Measurements from ENCODE around the gene ABCA7.

ABCA7 gene

DNA sequence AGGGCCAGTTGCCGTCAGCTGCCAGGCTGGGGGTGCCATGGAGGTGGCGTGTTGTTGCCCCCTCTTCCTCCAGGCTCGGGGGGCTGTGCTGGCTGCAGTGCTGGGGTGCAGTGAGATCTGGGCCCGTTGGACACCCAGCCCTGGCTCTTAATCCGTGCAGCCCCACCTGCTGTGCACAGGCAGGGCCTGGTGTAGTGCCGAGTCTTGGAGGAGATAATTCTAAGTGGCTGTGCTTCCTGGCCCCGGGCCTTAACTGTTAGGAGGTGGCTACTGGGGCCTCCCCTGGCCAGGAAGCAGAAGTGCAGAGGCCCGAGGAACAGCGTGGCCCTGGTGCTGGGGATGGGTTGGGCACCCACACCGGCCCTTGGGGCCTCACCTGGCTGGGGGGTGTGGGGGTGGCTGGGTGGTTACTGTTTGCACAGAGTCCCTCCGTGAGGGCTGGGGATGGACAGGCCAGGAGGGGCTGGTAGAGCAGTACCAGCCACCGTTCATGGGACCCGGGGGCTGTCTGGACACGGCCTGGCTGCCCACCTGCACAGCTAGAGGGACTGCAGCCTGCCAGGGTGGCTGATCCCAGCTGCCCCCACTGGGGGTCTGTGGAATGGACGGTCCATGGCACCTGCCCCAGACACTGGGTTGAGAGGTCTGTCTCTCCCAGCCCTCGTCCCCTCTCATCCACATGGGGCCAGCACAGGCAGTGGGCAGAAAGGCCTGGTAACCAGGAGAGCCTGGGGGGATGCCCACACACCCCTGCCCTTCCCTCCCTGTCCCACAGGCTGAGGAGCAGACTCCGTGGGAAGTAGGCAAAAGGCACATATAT lies 67.1 kb downstream of the ABCA7 start:
- Histone ChIP-seq H2BK120ac (ENCODE audit: low read depth, low read length) (no peak overlapping the region), H3K18ac (ENCODE audit: low read depth in 1 of 2, low read length in 2 of 2) (no peak overlapping the region), H3K4me3 (ENCODE audit: insufficient read depth in 1 of 2, low read depth in 1 of 2, low read length in 2 of 2) (no peak overlapping the region), H3K27ac (ENCODE audit: low read length, poor library complexity, severe bottlenecking) (peak overlapping the region; percentile 13), H3K4me2 (ENCODE audit: low read length, poor library complexity, severe bottlenecking) (no peak overlapping the region), H2BK5ac (ENCODE audit: low read depth, low read length, poor library complexity, severe bottlenecking) (no peak overlapping the region), H3K9me3 (ENCODE audit: control insufficient read depth, low read length) (no peaks in the 10 kb centered on the region), H3K4me1 (ENCODE audit: control insufficient read depth, insufficient read depth, low read depth, low read length) (peaks cover 36% of the 10 kb centered on the region), H2BK12ac (ENCODE audit: low read length in 2 of 2) (peak overlapping the region in 1 of 2 experiments; percentile 18), H4K8ac (ENCODE audit: low read length) (peak overlapping the region; percentile 49), H3K79me1 (replicated peaks; ENCODE audit: low read length, poor library complexity, severe bottlenecking) (peaks cover 6% of the 10 kb centered on the region), H3K14ac (ENCODE audit: low read length in 2 of 2) (peak overlapping the region in 1 of 2 experiments; percentile 45), H3K27me3 (ENCODE audit: control insufficient read depth in 1 of 2, insufficient read depth in 1 of 2, low read length in 2 of 2) (no peaks in the 10 kb centered on the region), H4K91ac (ENCODE audit: low read length) (peak overlapping the region; percentile 18), H2AK5ac (ENCODE audit: low read length, severe bottlenecking) (peak overlapping the region; percentile 69), H3K4ac (ENCODE audit: low read depth in 1 of 2, low read length in 2 of 2) (no peak overlapping the region), H2AFZ (ENCODE audit: low read depth, low read length) (no peak overlapping the region), H3K9ac (ENCODE audit: low read length) (peak overlapping the region; percentile 88), H3K36me3 (ENCODE audit: control insufficient read depth in 1 of 2, insufficient read depth in 2 of 2, low read depth in 1 of 2, low read length in 2 of 2) (peaks cover 40 to 72% of the 10 kb centered on the region in 2 experiments), H2BK15ac (ENCODE audit: low read depth, poor library complexity, severe bottlenecking) (no peak overlapping the region), H3K23ac (ENCODE audit: low read length in 2 of 2) (no peak overlapping the region)
- peak; percentile 62 for DNase-seq
- 73% methylated on average over 16 of the region's 17 CpGs for WGBS

- H3K18ac ChIP-seq (ENCODE audit: low read depth in 1 of 2, low read length in 2 of 2), result no peak overlapping the region
- no peaks in the 10 kb centered on the region for H3K27me3 ChIP-seq (ENCODE audit: control insufficient read depth in 1 of 2, insufficient read depth in 1 of 2, low read length in 2 of 2)
- peaks cover 44 to 79% of the 10 kb centered on the region in 2 experiments for H3K36me3 ChIP-seq (ENCODE audit: control insufficient read depth in 1 of 2, insufficient read depth in 2 of 2, low read depth in 1 of 2, low read length in 2 of 2)
- no peak overlapping the region for H2BK120ac ChIP-seq (ENCODE audit: low read depth, low read length)
- no peak overlapping the region for H3K23ac ChIP-seq (ENCODE audit: low read length in 2 of 2)
- no peak overlapping the region for H2AFZ ChIP-seq (ENCODE audit: low read depth, low read length)
- peaks cover 6% of the 10 kb centered on the region for H3K79me1 ChIP-seq (replicated peaks; ENCODE audit: low read length, poor library complexity, severe bottlenecking)
- H3K14ac ChIP-seq (ENCODE audit: low read length in 2 of 2), result no peak overlapping the region
- no peak overlapping the region for H3K9ac ChIP-seq (ENCODE audit: low read length)
- no peak overlapping the region for H2AK5ac ChIP-seq (ENCODE audit: low read length, severe bottlenecking)
- H3K27ac ChIP-seq (ENCODE audit: low read length, poor library complexity, severe bottlenecking), result peak overlapping the region; percentile 13
- no peak overlapping the region for H3K4me3 ChIP-seq (ENCODE audit: insufficient read depth in 1 of 2, low read depth in 1 of 2, low read length in 2 of 2)
- peak; percentile 22 for DNase-seq
- H3K9me3 ChIP-seq (ENCODE audit: control insufficient read depth, low read length), result no peaks in the 10 kb centered on the region
- H3K4ac ChIP-seq (ENCODE audit: low read depth in 1 of 2, low read length in 2 of 2), result no peak overlapping the region
- 93% methylated on average over 25 of the region's 25 CpGs for WGBS
- peaks cover 35% of the 10 kb centered on the region for H3K4me1 ChIP-seq (ENCODE audit: control insufficient read depth, insufficient read depth, low read depth, low read length)
- no peak overlapping the region for H2BK5ac ChIP-seq (ENCODE audit: low read depth, low read length, poor library complexity, severe bottlenecking)
- H4K8ac ChIP-seq (ENCODE audit: low read length), result no peak overlapping the region
- H2BK15ac ChIP-seq (ENCODE audit: low read depth, poor library complexity, severe bottlenecking), result no peak overlapping the region
- no peak overlapping the region for H3K4me2 ChIP-seq (ENCODE audit: low read length, poor library complexity, severe bottlenecking)
- no peak overlapping the region for H2BK12ac ChIP-seq (ENCODE audit: low read length in 2 of 2)
- H4K91ac ChIP-seq (ENCODE audit: low read length), result no peak overlapping the region
These were observed 67.9 kb downstream of the ABCA7 start for GRCh38 chr19:1107661-1108261.

DNA sequence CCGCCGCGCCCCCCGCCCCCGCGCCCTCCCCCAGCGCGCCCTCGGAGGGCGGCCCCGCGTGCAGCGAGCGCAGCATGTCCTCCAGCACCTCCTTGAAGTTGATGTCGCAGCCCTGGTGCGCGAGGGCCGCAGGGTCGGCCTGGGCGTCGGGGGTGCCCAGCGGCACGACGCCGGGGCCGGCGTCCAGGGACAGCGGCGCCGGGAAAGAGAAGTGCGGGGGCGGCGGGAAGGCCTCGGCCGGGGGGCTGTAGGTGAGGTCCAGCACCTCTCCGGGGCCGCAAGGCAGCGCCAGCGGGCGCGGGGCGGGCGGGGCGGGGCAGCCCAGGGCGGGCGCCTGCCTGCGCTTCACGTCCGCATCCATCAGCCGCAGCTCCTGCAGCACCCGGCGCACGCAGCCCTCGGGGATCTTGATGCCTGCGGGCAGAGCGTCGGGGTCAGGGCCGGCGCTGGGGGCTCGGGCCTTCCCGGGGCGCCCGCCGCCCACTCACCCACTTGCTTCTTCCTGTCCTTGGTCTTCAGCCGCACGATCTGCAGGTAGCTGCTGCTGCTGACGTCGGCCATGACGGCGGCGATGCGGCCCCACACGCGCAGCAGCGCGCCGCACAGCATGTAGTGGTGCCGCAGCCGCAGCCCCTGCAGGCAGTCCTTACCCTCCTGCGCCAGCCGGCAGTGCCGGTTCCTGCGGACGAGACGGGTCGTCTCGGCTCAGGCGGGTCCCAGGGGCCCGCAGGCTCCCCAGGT lies 68.6 kb downstream of the ABCA7 start:
- H3K4me3 ChIP-seq (ENCODE audit: insufficient read depth in 1 of 2, low read depth in 1 of 2, low read length in 2 of 2), result no peak overlapping the region
- H3K4me1 ChIP-seq (ENCODE audit: control insufficient read depth, insufficient read depth, low read depth, low read length), result peaks cover 36% of the 10 kb centered on the region
- WGBS, result 98% methylated on average over 78 of the region's 89 CpGs
- H3K14ac ChIP-seq (ENCODE audit: low read length in 2 of 2), result no peak overlapping the region
- peak overlapping the region; percentile 30 for H2BK120ac ChIP-seq (ENCODE audit: low read depth, low read length)
- H4K8ac ChIP-seq (ENCODE audit: low read length), result no peak overlapping the region
- no peaks in the 10 kb centered on the region for H3K9me3 ChIP-seq (ENCODE audit: control insufficient read depth, low read length)
- H3K23ac ChIP-seq (ENCODE audit: low read length in 2 of 2), result no peak overlapping the region
- no peak overlapping the region for H3K4me2 ChIP-seq (ENCODE audit: low read length, poor library complexity, severe bottlenecking)
- peak overlapping the region; percentile 18 for H2BK15ac ChIP-seq (ENCODE audit: low read depth, poor library complexity, severe bottlenecking)
- H3K36me3 ChIP-seq (ENCODE audit: control insufficient read depth in 1 of 2, insufficient read depth in 2 of 2, low read depth in 1 of 2, low read length in 2 of 2), result peaks cover 48 to 84% of the 10 kb centered on the region in 2 experiments
- no peak overlapping the region for H3K27ac ChIP-seq (ENCODE audit: low read length, poor library complexity, severe bottlenecking)
- H3K27me3 ChIP-seq (ENCODE audit: control insufficient read depth in 1 of 2, insufficient read depth in 1 of 2, low read length in 2 of 2), result no peaks in the 10 kb centered on the region
- no peak overlapping the region for H2AFZ ChIP-seq (ENCODE audit: low read depth, low read length)
- H3K4ac ChIP-seq (ENCODE audit: low read depth in 1 of 2, low read length in 2 of 2), result no peak overlapping the region
- no peak for DNase-seq
- H3K9ac ChIP-seq (ENCODE audit: low read length), result no peak overlapping the region
- no peak overlapping the region for H4K91ac ChIP-seq (ENCODE audit: low read length)
- no peak overlapping the region for H2BK12ac ChIP-seq (ENCODE audit: low read length in 2 of 2)
- H2BK5ac ChIP-seq (ENCODE audit: low read depth, low read length, poor library complexity, severe bottlenecking), result no peak overlapping the region
- H3K79me1 ChIP-seq (replicated peaks; ENCODE audit: low read length, poor library complexity, severe bottlenecking), result peaks cover 6% of the 10 kb centered on the region
- no peak overlapping the region for H2AK5ac ChIP-seq (ENCODE audit: low read length, severe bottlenecking)
- no peak overlapping the region for H3K18ac ChIP-seq (ENCODE audit: low read depth in 1 of 2, low read length in 2 of 2)

- Histone ChIP-seq H3K4me3 (ENCODE audit: insufficient read depth in 1 of 2, low read depth in 1 of 2, low read length in 2 of 2) (no peak overlapping the region), H3K4ac (ENCODE audit: low read depth in 1 of 2, low read length in 2 of 2) (no peak overlapping the region), H3K4me2 (ENCODE audit: low read length, poor library complexity, severe bottlenecking) (no peak overlapping the region), H2BK12ac (ENCODE audit: low read length in 2 of 2) (no peak overlapping the region), H3K27ac (ENCODE audit: low read length, poor library complexity, severe bottlenecking) (no peak overlapping the region), H3K79me1 (replicated peaks; ENCODE audit: low read length, poor library complexity, severe bottlenecking) (peaks cover 6% of the 10 kb centered on the region), H3K23ac (ENCODE audit: low read length in 2 of 2) (no peak overlapping the region), H2BK15ac (ENCODE audit: low read depth, poor library complexity, severe bottlenecking) (no peak overlapping the region), H2AK5ac (ENCODE audit: low read length, severe bottlenecking) (no peak overlapping the region), H2AFZ (ENCODE audit: low read depth, low read length) (no peak overlapping the region), H3K4me1 (ENCODE audit: control insufficient read depth, insufficient read depth, low read depth, low read length) (peaks cover 42% of the 10 kb centered on the region), H2BK5ac (ENCODE audit: low read depth, low read length, poor library complexity, severe bottlenecking) (no peak overlapping the region), H3K27me3 (ENCODE audit: control insufficient read depth in 1 of 2, insufficient read depth in 1 of 2, low read length in 2 of 2) (no peaks in the 10 kb centered on the region), H3K18ac (ENCODE audit: low read depth in 1 of 2, low read length in 2 of 2) (no peak overlapping the region), H3K14ac (ENCODE audit: low read length in 2 of 2) (no peak overlapping the region), H3K9ac (ENCODE audit: low read length) (no peak overlapping the region), H3K36me3 (ENCODE audit: control insufficient read depth in 1 of 2, insufficient read depth in 2 of 2, low read depth in 1 of 2, low read length in 2 of 2) (peaks cover 54 to 91% of the 10 kb centered on the region in 2 experiments), H3K9me3 (ENCODE audit: control insufficient read depth, low read length) (no peaks in the 10 kb centered on the region), H4K91ac (ENCODE audit: low read length) (no peak overlapping the region), H2BK120ac (ENCODE audit: low read depth, low read length) (no peak overlapping the region), H4K8ac (ENCODE audit: low read length) (no peak overlapping the region)
- no peak for DNase-seq
- 97% methylated on average over 41 of the region's 48 CpGs for WGBS
These were observed 69.2 kb downstream of the ABCA7 start for GRCh38 chr19:1109032-1109551.

All from mesenchymal stem cell (in vitro differentiated cells and primary cell).